Testis (tissue), 3 donors: Measurements from ENCODE around the gene RASD2. TPM values are rescaled to one million over a fixed set of nuclear protein-coding genes. Genes with fewer than 3 reads are reported as not detected.

Source experiments
- DNase-seq: peaks from one replicate; pipeline ENCODE4 v3.0.0-alpha.2; 2019
- H3K27ac ChIP-seq, 2 donors: fragments of 200-600 bp; sonication (generic); one replicate each; pipeline ENCODE4 v1.5.1; 2019
- H3K27me3 ChIP-seq: fragments of 200-600 bp; sonication (generic); one replicate; pipeline ENCODE4 v1.5.1; 2019
- H3K36me3 ChIP-seq: fragments of 200-600 bp; sonication (generic); one replicate; pipeline ENCODE4 v1.5.1; 2017; ENCODE audit warnings: low read depth; ENCODE audit errors: missing control alignments
- H3K4me1 ChIP-seq: fragments of 200-600 bp; sonication (generic); one replicate; pipeline ENCODE4 v1.5.1; 2019
- H3K4me3 ChIP-seq, 2 donors: fragments of 200-600 bp; sonication (generic); one replicate each; pipeline ENCODE4 v1.5.1; 2017 to 2019
- H3K9me3 ChIP-seq: fragments of 200-600 bp; sonication (generic); one replicate; pipeline ENCODE4 v1.5.1; 2017
- POLR2A ChIP-seq: fragments of 450-650 bp; IDR thresholded peaks from one replicate; pipeline ENCODE4 v1.6.1; 2017; ENCODE audit warnings: antibody characterized with exemption, mild to moderate bottlenecking, moderate library complexity
- WGBS, 2 donors: methylation state at CpG; one replicate each; pipeline ENCODE4 v1.1.5; 2018; 5-methylcytosine and 5-hydroxymethylcytosine counted together
- intact Hi-C: fragments of 100-400 bp; cut with DNase I; formaldehyde crosslinking; loops from one replicate; pipeline ENCODE4 v1.15.1; 2023; ENCODE audit warnings: low total_unique reads
- polyA plus RNA-seq: library from polyadenylated mRNA; stranded (reverse); fragments of 350-450 nt; fragmentation: Illumina TruSeq; extraction: RNeasy Lipid Tissue Mini Kit (QIAGEN cat#74804); gene quantifications from one replicate; pipeline ENCODE4 v1.2.3, GENCODE V29; 2014; ENCODE audit warnings: low read depth, low replicate concordance; ENCODE audit not compliant: insufficient read depth
- total RNA-seq, 2 donors: library from RNA; depleted of rRNA; stranded (reverse); fragments of >200 nt; gene quantifications; one replicate each; pipeline ENCODE4 v1.2.3, GENCODE V29; 2016
- TF ChIP-seq, protein P1 (sequence below), 3 experiments: fragments of 450-650 bp in 2 of 3; fragments of 200-600 bp in 1 of 3; sonication (generic) in 1 of 3; IDR thresholded peaks; one replicate each; pipeline ENCODE4 v1.5.1; 2016 to 2019; ENCODE audit warnings: antibody characterized with exemption in 3 of 3, mild to moderate bottlenecking in 2 of 3, moderate library complexity in 1 of 3

Gene RASD2
- total and polyA plus RNA-seq, 3 donors from 2014 or later, result 1.2 to 1.7 (median 1.7) TPM

DNA sequence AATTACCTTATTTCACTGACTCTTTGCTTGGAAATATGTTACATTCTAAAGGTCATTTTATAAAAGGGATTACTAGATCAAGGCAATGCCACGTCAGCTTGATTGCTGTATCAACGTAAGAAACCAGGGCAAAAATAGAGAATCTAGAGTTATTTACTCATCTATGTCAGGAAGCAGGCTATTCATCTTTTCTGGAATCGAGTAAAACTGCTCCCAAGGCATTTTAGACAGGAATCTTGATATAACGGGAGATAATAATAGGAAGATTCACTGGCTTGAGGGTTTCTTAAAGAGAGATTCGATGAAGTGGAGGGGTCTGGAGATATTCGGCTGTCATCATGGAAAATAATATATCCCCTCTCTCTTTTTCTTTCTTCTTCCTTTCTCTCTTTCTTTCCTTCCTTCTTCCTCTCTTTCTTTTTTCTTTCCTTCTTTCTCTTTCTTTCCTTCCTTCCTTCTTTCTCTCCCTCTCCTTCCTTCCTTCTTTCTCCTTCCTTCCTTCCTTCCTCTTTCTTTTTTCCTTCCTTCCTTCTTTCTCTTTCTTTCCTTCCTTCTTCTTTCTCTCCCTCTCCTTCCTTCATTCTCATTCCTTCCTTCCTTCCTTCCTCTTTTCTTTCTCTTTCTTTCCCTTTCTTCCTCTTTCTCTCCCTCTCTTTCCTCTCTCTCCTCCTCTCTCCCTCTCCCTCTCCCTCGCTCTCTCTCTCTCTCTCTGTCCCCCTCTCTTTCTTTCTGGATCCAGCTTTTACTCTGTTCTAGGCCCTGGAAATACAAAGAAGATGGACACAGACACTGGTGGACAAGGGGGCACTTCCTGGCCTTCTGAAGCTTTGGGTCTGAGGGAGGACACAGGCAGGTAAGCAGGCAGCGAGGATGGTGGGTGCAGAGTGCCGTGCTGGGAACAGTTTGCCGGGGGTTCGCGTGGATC, 18.1 kb upstream of the RASD2 start:
- Histone ChIP-seq H3K9me3 (no peaks in the 10 kb centered on the region), H3K36me3 (no peaks in the 10 kb centered on the region), H3K4me3 (no peak overlapping the region), H3K27me3 (no peaks in the 10 kb centered on the region), H3K4me1 (peaks cover 3% of the 10 kb centered on the region), H3K27ac (no peak overlapping the region)
- intact Hi-C loops, result no loop called here
- DNase-seq, result no peak
- TF ChIP-seq, protein P1, sequence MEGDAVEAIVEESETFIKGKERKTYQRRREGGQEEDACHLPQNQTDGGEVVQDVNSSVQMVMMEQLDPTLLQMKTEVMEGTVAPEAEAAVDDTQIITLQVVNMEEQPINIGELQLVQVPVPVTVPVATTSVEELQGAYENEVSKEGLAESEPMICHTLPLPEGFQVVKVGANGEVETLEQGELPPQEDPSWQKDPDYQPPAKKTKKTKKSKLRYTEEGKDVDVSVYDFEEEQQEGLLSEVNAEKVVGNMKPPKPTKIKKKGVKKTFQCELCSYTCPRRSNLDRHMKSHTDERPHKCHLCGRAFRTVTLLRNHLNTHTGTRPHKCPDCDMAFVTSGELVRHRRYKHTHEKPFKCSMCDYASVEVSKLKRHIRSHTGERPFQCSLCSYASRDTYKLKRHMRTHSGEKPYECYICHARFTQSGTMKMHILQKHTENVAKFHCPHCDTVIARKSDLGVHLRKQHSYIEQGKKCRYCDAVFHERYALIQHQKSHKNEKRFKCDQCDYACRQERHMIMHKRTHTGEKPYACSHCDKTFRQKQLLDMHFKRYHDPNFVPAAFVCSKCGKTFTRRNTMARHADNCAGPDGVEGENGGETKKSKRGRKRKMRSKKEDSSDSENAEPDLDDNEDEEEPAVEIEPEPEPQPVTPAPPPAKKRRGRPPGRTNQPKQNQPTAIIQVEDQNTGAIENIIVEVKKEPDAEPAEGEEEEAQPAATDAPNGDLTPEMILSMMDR (IDR thresholded peaks at IDR 0.05), result no peak
- TF ChIP-seq POLR2A, result no peak
- 79 to 88% methylated on average over 12 of the region's 12 CpGs for WGBS, 2 donors

DNA sequence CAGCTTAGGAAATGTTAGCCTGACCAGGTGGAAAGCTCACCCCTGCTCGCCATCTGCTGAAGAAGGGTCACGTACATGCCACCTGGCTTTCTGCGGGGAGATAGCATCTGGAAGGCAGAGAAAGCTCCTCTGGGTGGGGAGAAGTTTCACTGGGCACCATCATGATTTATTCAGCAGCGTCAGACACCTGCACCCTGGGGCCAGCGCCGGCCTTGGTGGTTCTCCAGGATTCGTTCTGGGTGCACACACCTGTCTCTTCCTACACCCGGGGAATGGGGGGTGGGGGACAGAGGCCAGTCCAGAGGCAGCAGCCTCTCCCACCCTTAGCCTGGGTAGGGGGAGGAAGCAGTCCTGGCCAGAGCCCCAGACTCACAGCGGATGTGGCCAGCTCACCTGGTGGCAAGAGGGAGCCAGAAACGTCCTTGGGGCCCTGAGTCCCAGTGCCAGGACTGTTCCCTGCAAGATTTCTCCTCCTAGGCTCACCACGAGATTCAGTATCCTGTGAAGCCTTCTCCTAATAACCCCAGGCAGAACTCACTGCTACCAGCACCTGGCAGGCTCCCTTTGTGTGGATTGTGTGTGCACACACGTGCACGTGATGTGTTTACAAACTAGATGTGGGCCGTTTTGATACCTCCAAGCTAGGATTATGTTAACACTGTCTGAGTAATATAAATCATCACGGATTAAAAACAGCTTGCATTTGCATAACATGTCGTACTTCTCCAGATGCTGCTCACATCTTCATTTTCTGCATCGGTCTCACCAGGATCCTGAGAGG, 17.3 kb upstream of the RASD2 start:
- H3K27me3 ChIP-seq, result no peaks in the 10 kb centered on the region
- no peak for DNase-seq
- H3K9me3 ChIP-seq, result no peaks in the 10 kb centered on the region
- intact Hi-C loops, result no loop called here
- 65 to 87% methylated on average over 13 to 17 of the region's 17 CpGs for WGBS, 2 donors
- H3K27ac ChIP-seq, result no peak overlapping the region
- no peak overlapping the region for H3K4me3 ChIP-seq
- peaks cover 3% of the 10 kb centered on the region for H3K4me1 ChIP-seq
- no peaks in the 10 kb centered on the region for H3K36me3 ChIP-seq
- TF ChIP-seq, protein P1 (IDR thresholded peaks at IDR 0.05), result no peak
- no peak for TF ChIP-seq POLR2A

DNA sequence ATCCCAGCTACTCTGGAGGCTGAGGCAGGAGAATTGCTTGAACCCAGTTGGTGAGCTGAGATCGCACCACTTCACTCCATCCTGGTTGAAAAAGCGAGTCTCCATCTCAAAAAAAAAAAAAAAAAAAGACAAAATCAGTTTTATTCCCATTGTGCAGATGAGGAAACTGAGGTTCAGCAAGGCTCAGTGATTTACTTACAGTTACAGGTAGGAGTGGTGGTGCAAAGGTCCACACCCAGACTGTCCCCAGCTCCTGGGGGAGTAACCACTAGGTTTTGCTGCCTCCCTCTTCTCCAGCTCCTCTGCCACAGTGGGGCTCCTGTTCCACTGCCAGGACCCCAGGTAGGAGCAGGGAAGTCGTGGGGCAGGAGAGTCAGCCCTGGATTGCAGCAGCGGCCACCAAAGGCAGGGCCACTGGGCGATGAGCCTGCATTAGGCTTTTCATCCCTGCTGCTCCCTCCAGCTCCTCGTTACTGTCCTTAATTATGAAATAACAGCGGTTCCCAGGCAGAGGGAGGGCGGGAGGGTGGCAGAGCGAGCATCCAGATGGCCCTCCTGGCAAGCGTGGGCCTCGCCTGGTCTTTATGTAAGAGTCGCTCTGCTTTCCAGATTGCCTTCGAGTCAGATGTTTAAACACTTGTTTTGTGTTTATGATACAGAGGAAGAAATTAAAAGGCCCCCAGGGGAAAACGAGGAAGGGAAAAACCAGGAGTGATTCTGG, 15.5 kb upstream of the RASD2 start:
- H3K27ac ChIP-seq, result no peak overlapping the region
- 50 to 65% methylated on average over 14 of the region's 14 CpGs for WGBS, 2 donors
- intact Hi-C loops, result no loop called here
- peaks cover 3% of the 10 kb centered on the region for H3K4me1 ChIP-seq
- H3K27me3 ChIP-seq, result no peaks in the 10 kb centered on the region
- TF ChIP-seq, protein P1 (IDR thresholded peaks at IDR 0.05), result no peak
- TF ChIP-seq POLR2A, result no peak
- H3K36me3 ChIP-seq, result no peaks in the 10 kb centered on the region
- peak; percentile 48 for DNase-seq
- H3K4me3 ChIP-seq, result no peak overlapping the region
- no peaks in the 10 kb centered on the region for H3K9me3 ChIP-seq

DNA sequence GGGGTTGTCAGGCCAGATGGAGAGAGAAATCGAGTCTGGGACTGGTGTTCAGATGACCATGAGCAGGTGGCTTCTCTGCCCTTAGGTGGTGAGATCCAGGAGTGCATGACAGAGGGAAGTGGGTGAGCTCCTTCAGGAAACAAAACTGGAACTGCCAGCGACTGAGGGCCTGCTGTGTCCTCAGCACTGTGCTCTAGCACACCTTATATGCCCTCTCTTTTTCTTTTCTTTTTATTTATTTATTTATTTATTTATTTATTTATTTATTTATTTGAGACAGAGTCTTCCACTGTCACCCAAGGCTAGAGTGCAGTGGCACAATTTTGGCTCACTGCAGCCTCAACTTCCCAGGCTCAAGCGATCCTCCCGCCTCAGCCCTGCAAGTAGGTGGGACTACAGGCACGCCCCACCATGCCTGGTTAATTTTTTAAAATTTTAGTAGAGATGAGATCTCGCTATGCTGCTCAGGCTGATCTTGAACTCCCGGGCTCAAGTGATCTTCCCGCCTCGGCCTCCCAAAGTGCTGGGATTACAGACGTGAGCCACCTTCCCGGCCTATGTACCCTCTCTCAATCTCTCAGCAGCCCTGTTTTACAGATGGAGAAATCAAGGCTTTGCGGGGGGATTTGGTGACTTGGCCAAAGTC, 14.8 kb upstream of the RASD2 start:
- Histone ChIP-seq H3K9me3 (no peaks in the 10 kb centered on the region), H3K4me3 (no peak overlapping the region), H3K27ac (no peak overlapping the region), H3K27me3 (no peaks in the 10 kb centered on the region), H3K36me3 (no peaks in the 10 kb centered on the region), H3K4me1 (peaks cover 3% of the 10 kb centered on the region)
- DNase-seq, result no peak
- WGBS, 2 donors, result 86 to 90% methylated on average over 12 of the region's 12 CpGs
- intact Hi-C loops, result no loop called here
- no peak for TF ChIP-seq POLR2A
- TF ChIP-seq, protein P1 (IDR thresholded peaks at IDR 0.05), result no peak
